ENCODE data around the gene ABCC3. TPM values are rescaled to one million over a fixed set of nuclear protein-coding genes. Genes with fewer than 3 reads are reported as not detected.
"Not testable (repeated sequence)": the region's sequence is repeated elsewhere in the genome, so short reads cannot be mapped to it uniquely, and the experiment has no call there.

Gene ABCC3
- total RNA-seq, 4 donors from 2014 or later, result 190 to 683 (median 305) TPM

- Histone ChIP-seq H3K9me3 (no peaks in the 10 kb centered on the region), H3K4me1 (peaks cover 0 to 18% (median 1%) of the 10 kb centered on the region in 4 donors), H3K27me3 (no peaks in the 10 kb centered on the region), H3K27ac (no peak overlapping the region), H3K36me3 (peaks cover 0 to 7% (median 0%) of the 10 kb centered on the region in 3 donors), H3K4me3 (no peak overlapping the region)
- DNase-seq, result no peak
- TF ChIP-seq POLR2A (IDR thresholded peaks at IDR 0.05) (no peak), CTCF (IDR thresholded peaks at IDR 0.05) (no peak)
Observed at GRCh38 chr17:50680126-50680525, 45.4 kb downstream of the ABCC3 start.

- not testable (repeated sequence) for H3K9me3 ChIP-seq, H3K27me3 ChIP-seq, H3K4me3 ChIP-seq, H3K36me3 ChIP-seq, DNase-seq
- peak overlapping the region in 1 of 4 donors; percentile 3 for H3K27ac ChIP-seq
- peaks cover 0 to 23% (median 2%) of the 10 kb centered on the region in 4 donors for H3K4me1 ChIP-seq
Observed at GRCh38 chr17:50680543-50681262, 46.0 kb downstream of the ABCC3 start.

GRCh38 chr17:50681263-50682200, 46.9 kb downstream of the ABCC3 start:
- peak in 4 of 6 experiments; percentile 21 to 71 (median 62) for TF ChIP-seq CTCF (IDR thresholded peaks at IDR 0.05)
- no peak for TF ChIP-seq POLR2A (IDR thresholded peaks at IDR 0.05)
- Histone ChIP-seq H3K9me3 (no peaks in the 10 kb centered on the region), H3K27me3 (no peaks in the 10 kb centered on the region), H3K36me3 (peaks cover 0 to 7% (median 0%) of the 10 kb centered on the region in 3 donors), H3K27ac (peak overlapping the region in 1 of 4 donors; percentile 3), H3K4me3 (no peak overlapping the region), H3K4me1 (peaks cover 0 to 26% (median 3%) of the 10 kb centered on the region in 4 donors)
- DNase-seq, result peak in 1 of 3 donors; percentile 71

- Histone ChIP-seq H3K4me1 (peaks cover 0 to 35% (median 7%) of the 10 kb centered on the region in 4 donors), H3K27ac (peak overlapping the region in 1 of 4 donors; percentile 12)
Observed at GRCh38 chr17:50682441-50682840, 47.8 kb downstream of the ABCC3 start.

GRCh38 chr17:50682938-50683337, 48.3 kb downstream of the ABCC3 start:
- TF ChIP-seq POLR2A (IDR thresholded peaks at IDR 0.05), result no peak
- no peak for TF ChIP-seq CTCF (IDR thresholded peaks at IDR 0.05)
- Histone ChIP-seq H3K4me3 (no peak overlapping the region), H3K4me1 (peaks cover 0 to 40% (median 7%) of the 10 kb centered on the region in 4 donors), H3K27ac (peak overlapping the region in 1 of 4 donors; percentile 12), H3K36me3 (peaks cover 0 to 3% (median 0%) of the 10 kb centered on the region in 3 donors), H3K9me3 (no peaks in the 10 kb centered on the region), H3K27me3 (no peaks in the 10 kb centered on the region)
- DNase-seq, result no peak

More at GRCh38 chr17:50682441-50682840, 47.8 kb downstream of the ABCC3 start:
- Histone ChIP-seq H3K4me3 (no peak overlapping the region), H3K9me3 (no peaks in the 10 kb centered on the region), H3K27me3 (no peaks in the 10 kb centered on the region), H3K36me3 (peaks cover 0 to 7% (median 0%) of the 10 kb centered on the region in 3 donors)
- TF ChIP-seq POLR2A (IDR thresholded peaks at IDR 0.05), result no peak
- TF ChIP-seq CTCF (IDR thresholded peaks at IDR 0.05), result no peak
- no peak for DNase-seq

All from Peyer's patch (tissue), 4 donors.